ENCODE measurements around the gene SETD1B.
"Not testable (repeated sequence)": the region's sequence is repeated elsewhere in the genome, so short reads cannot be mapped to it uniquely, and the experiment has no call there.

The SETD1B gene

GRCh38 chr12:121831571-121832245 lies 27.9 kb downstream of the SETD1B start:
- TF ChIP-seq POLR2AphosphoS5 (IDR thresholded peaks at IDR 0.05; ENCODE audit: low read depth, low read length) (no peak), TAF1 (IDR thresholded peaks at IDR 0.05; ENCODE audit: borderline replicate concordance, low read depth, low read length) (no peak), POLR2A (IDR thresholded peaks at IDR 0.05; ENCODE audit: low read depth, low read length) (no peak)
- FAIRE-seq: no peak
- DNase-seq (ENCODE audit: insufficient read length): no peak

- no peak for FAIRE-seq
- DNase-seq (ENCODE audit: insufficient read length): no peak
- no peak for TF ChIP-seq TAF1 (IDR thresholded peaks at IDR 0.05; ENCODE audit: borderline replicate concordance, low read depth, low read length)
- no peak for TF ChIP-seq POLR2AphosphoS5 (IDR thresholded peaks at IDR 0.05; ENCODE audit: low read depth, low read length)
- no peak for TF ChIP-seq POLR2A (IDR thresholded peaks at IDR 0.05; ENCODE audit: low read depth, low read length)
Observed at GRCh38 chr12:121837680-121838079, 33.9 kb downstream of the SETD1B start.

GRCh38 chr12:121838126-121838525 lies 34.3 kb downstream of the SETD1B start:
- FAIRE-seq: no peak
- DNase-seq (ENCODE audit: insufficient read length): no peak
- no peak for TF ChIP-seq POLR2A (IDR thresholded peaks at IDR 0.05; ENCODE audit: low read depth, low read length)

GRCh38 chr12:121839106-121839992 lies 35.5 kb downstream of the SETD1B start:
- 0 out of 2 replicates have a peak, but pooled peaks have one; percentile 32 for TF ChIP-seq POLR2AphosphoS5 (IDR thresholded peaks at IDR 0.05; ENCODE audit: low read depth, low read length)
- TF ChIP-seq TAF1 (IDR thresholded peaks at IDR 0.05; ENCODE audit: borderline replicate concordance, low read depth, low read length): no peak
- peak; percentile 41; the same call in 1 of the 2 replicates for TF ChIP-seq POLR2A (IDR thresholded peaks at IDR 0.05; ENCODE audit: low read depth, low read length)
- FAIRE-seq (peak; percentile 98), DNase-seq (ENCODE audit: insufficient read length) (peak; percentile 96)

- no peak for TF ChIP-seq TAF1 (IDR thresholded peaks at IDR 0.05; ENCODE audit: borderline replicate concordance, low read depth, low read length)
- TF ChIP-seq POLR2AphosphoS5 (IDR thresholded peaks at IDR 0.05; ENCODE audit: low read depth, low read length): no peak
- no peak for TF ChIP-seq POLR2A (IDR thresholded peaks at IDR 0.05; ENCODE audit: low read depth, low read length)
- FAIRE-seq: peak; percentile 14
- no peak for DNase-seq (ENCODE audit: insufficient read length)
Observed at GRCh38 chr12:121839993-121840761, 36.4 kb downstream of the SETD1B start.

GRCh38 chr12:121843236-121843982 lies 39.6 kb downstream of the SETD1B start:
- TF ChIP-seq POLR2A (IDR thresholded peaks at IDR 0.05; ENCODE audit: low read depth, low read length): no peak
- no peak for TF ChIP-seq POLR2AphosphoS5 (IDR thresholded peaks at IDR 0.05; ENCODE audit: low read depth, low read length)
- TF ChIP-seq TAF1 (IDR thresholded peaks at IDR 0.05; ENCODE audit: borderline replicate concordance, low read depth, low read length): no peak
- FAIRE-seq: no peak
- no peak for DNase-seq (ENCODE audit: insufficient read length)

- no peak for TF ChIP-seq POLR2A (IDR thresholded peaks at IDR 0.05; ENCODE audit: low read depth, low read length)
- TF ChIP-seq TAF1 (IDR thresholded peaks at IDR 0.05; ENCODE audit: borderline replicate concordance, low read depth, low read length): no peak
- no peak for TF ChIP-seq POLR2AphosphoS5 (IDR thresholded peaks at IDR 0.05; ENCODE audit: low read depth, low read length)
- no peak for FAIRE-seq
- DNase-seq (ENCODE audit: insufficient read length): no peak
Observed at GRCh38 chr12:121845701-121846100, 41.9 kb downstream of the SETD1B start.

GRCh38 chr12:121849211-121849610 lies 45.4 kb downstream of the SETD1B start:
- TF ChIP-seq POLR2A (IDR thresholded peaks at IDR 0.05; ENCODE audit: low read depth, low read length) (no peak), POLR2AphosphoS5 (IDR thresholded peaks at IDR 0.05; ENCODE audit: low read depth, low read length) (no peak), TAF1 (IDR thresholded peaks at IDR 0.05; ENCODE audit: borderline replicate concordance, low read depth, low read length) (no peak)
- FAIRE-seq (no peak), DNase-seq (ENCODE audit: insufficient read length) (no peak)

- DNase-seq (ENCODE audit: insufficient read length): no peak
- no peak for FAIRE-seq
- TF ChIP-seq POLR2AphosphoS5 (IDR thresholded peaks at IDR 0.05; ENCODE audit: low read depth, low read length) (no peak), POLR2A (IDR thresholded peaks at IDR 0.05; ENCODE audit: low read depth, low read length) (no peak), TAF1 (IDR thresholded peaks at IDR 0.05; ENCODE audit: borderline replicate concordance, low read depth, low read length) (no peak)
Observed at GRCh38 chr12:121849665-121850064, 45.9 kb downstream of the SETD1B start.

GRCh38 chr12:121852392-121852791 lies 48.6 kb downstream of the SETD1B start:
- not testable (repeated sequence) for FAIRE-seq; DNase-seq (ENCODE audit: insufficient read length)

Data from GM12892 (cell line).